Stomach (tissue), 4 donors: ENCODE data around the gene HCLS1.

Experiments
- CTCF ChIP-seq, 7 experiments: fragments of 450-650 bp in 4 of 7; fragments of 200-600 bp in 3 of 7; sonication (generic) in 3 of 7; IDR thresholded peaks; one replicate each; pipeline ENCODE4 v1.5.1; 2016 to 2019; ENCODE audit warnings: antibody characterized with exemption in 7 of 7, control low read depth in 2 of 7, mild to moderate bottlenecking in 1 of 7
- POLR2A ChIP-seq, 4 donors: fragments of 450-650 bp; IDR thresholded peaks; one replicate each; pipeline ENCODE4 v1.6.1; 2016; ENCODE audit warnings: antibody characterized with exemption in 4 of 4, control low read depth in 2 of 4, mild to moderate bottlenecking in 1 of 4, moderate library complexity in 1 of 4
- POLR2AphosphoS5 ChIP-seq, 3 donors: sonication (generic); formaldehyde crosslinking; IDR thresholded peaks; one replicate each; pipeline ENCODE4 v1.6.1; 2016; ENCODE audit warnings: antibody characterized with exemption in 3 of 3

GRCh38 chr3:121649645-121650044 is 11.1 kb downstream of the HCLS1 start:
- TF ChIP-seq CTCF (IDR thresholded peaks at IDR 0.05): no peak
- no peak for TF ChIP-seq POLR2AphosphoS5 (IDR thresholded peaks at IDR 0.05)
- no peak for TF ChIP-seq POLR2A (IDR thresholded peaks at IDR 0.05)
